K562 (cell line): ENCODE data around the gene SLC43A1.

Experiments used
- ARHGAP35 ChIP-seq: fragments of 450-650 bp; IDR thresholded peaks from 2 replicates; pipeline ENCODE4 v1.6.1; 2018; ENCODE audit not compliant: partially characterized antibody
- BRCA1 ChIP-seq, 2 experiments: fragments of 450-650 bp in 1 of 2; sonication (generic) in 1 of 2; formaldehyde crosslinking in 1 of 2; IDR thresholded peaks; 2 replicates each; pipeline versions ENCODE4 v1.5.0 to v1.6.1; 2017 to 2020; ENCODE audit warnings: mild to moderate bottlenecking in 1 of 2, missing genetic modification reagents in 1 of 2
- CTCF ChIP-seq, 3 experiments: IDR thresholded peaks in 2 of 3; conservative IDR thresholded peaks in 1 of 3; 2 replicates each; pipeline ENCODE4 v1.5.1; 2011 to 2012; ENCODE audit warnings: low read length in 3 of 3, mild to moderate bottlenecking in 3 of 3, control low read depth in 2 of 3, improper control_type of control experiment in 1 of 3, inconsistent platforms in 1 of 3, low read depth in 1 of 3, mixed read lengths in 1 of 3, moderate library complexity in 1 of 3; ENCODE audit not compliant: insufficient read depth in 2 of 3
- FOS ChIP-seq: IDR thresholded peaks from 3 replicates; pipeline ENCODE4 v1.6.1; 2011; ENCODE audit not compliant: insufficient read length; ENCODE audit errors: extremely low read depth
- FOXP1 ChIP-seq: sonication (generic); formaldehyde crosslinking; IDR thresholded peaks from 2 replicates; pipeline ENCODE4 v1.8.0; 2022; ENCODE audit warnings: mild to moderate bottlenecking, missing genetic modification reagents
- HDGF ChIP-seq: fragments of 450-650 bp; IDR thresholded peaks from 2 replicates; pipeline ENCODE4 v1.6.1; 2016
- MYBL2 ChIP-seq, 2 experiments: fragments of 450-650 bp in 1 of 2; sonication (generic) in 1 of 2; formaldehyde crosslinking in 1 of 2; IDR thresholded peaks; 2 replicates each; pipeline versions ENCODE4 v1.6.1 to v1.8.1; 2017 to 2022; ENCODE audit warnings: borderline replicate concordance in 1 of 2, inconsistent platforms in 1 of 2, low read depth in 1 of 2, mild to moderate bottlenecking in 1 of 2, missing genetic modification reagents in 1 of 2, moderate library complexity in 1 of 2
- POLR2AphosphoS2 ChIP-seq: IDR thresholded peaks from 2 replicates; pipeline ENCODE4 v1.6.1; 2012; ENCODE audit warnings: low read length, improper control_type of control experiment
- POLR2AphosphoS5 ChIP-seq: IDR thresholded peaks from 2 replicates; pipeline ENCODE4 v1.6.1; 2011; ENCODE audit warnings: mild to moderate bottlenecking, low read depth, low read length, moderate library complexity; ENCODE audit not compliant: control insufficient read depth, insufficient read depth
- SMARCB1 ChIP-seq: IDR thresholded peaks from 2 replicates; pipeline ENCODE4 v1.6.1; 2011; ENCODE audit warnings: improper control_type of control experiment, low read depth; ENCODE audit not compliant: insufficient read length
- USF2 ChIP-seq: sonication (generic); formaldehyde crosslinking; IDR thresholded peaks from 2 replicates; pipeline ENCODE4 v1.5.0; 2020; ENCODE audit warnings: missing genetic modification reagents
- YY1 ChIP-seq, 3 experiments: IDR thresholded peaks; 2 replicates each; pipeline ENCODE4 v1.6.1; 2011; ENCODE audit warnings: low read length in 2 of 3, mild to moderate bottlenecking in 2 of 3, moderate library complexity in 2 of 3, borderline replicate concordance in 1 of 3, control low read depth in 1 of 3, low read depth in 1 of 3; ENCODE audit not compliant: insufficient read depth in 3 of 3, insufficient replicate concordance in 2 of 3, control insufficient read depth in 1 of 3, insufficient read length in 1 of 3; ENCODE audit errors: extremely low read depth in 1 of 3
- ZNF512 ChIP-seq: IDR thresholded peaks from 2 replicates; pipeline ENCODE4 v1.6.1; 2016; ENCODE audit warnings: missing genetic modification characterization, missing compliant biosample characterization

- no peak for TF ChIP-seq USF2 (CRISPR knock-in tag)
- TF ChIP-seq ZNF512, result no peak
- no peak for TF ChIP-seq FOXP1 (CRISPR knock-in tag)
- TF ChIP-seq MYBL2 (IDR thresholded peaks at IDR 0.05; ENCODE audit: low read depth), result no peak
- TF ChIP-seq MYBL2 (CRISPR knock-in tag; IDR thresholded peaks at IDR 0.05; ENCODE audit: borderline replicate concordance), result no peak
- no peak for TF ChIP-seq POLR2AphosphoS5
- no peak for TF ChIP-seq HDGF
- no peak for TF ChIP-seq FOS
- no peak for TF ChIP-seq POLR2AphosphoS2
- TF ChIP-seq YY1 (IDR thresholded peaks at IDR 0.05; ENCODE audit: borderline replicate concordance in 1 of 3, control insufficient read depth in 1 of 3, extremely low read depth in 1 of 3, insufficient read depth in 3 of 3, insufficient read length in 1 of 3, insufficient replicate concordance in 2 of 3, low read depth in 1 of 3, low read length in 2 of 3), result no peak
- TF ChIP-seq SMARCB1, result no peak
- TF ChIP-seq ARHGAP35, result no peak
- TF ChIP-seq BRCA1 (IDR thresholded peaks at IDR 0.05), result no peak
- TF ChIP-seq BRCA1 (CRISPR knock-in tag; IDR thresholded peaks at IDR 0.05), result no peak
- no peak for TF ChIP-seq CTCF (IDR thresholded peaks at IDR 0.05 in 2 of 3, conservative IDR thresholded peaks at IDR 0.05 in 1 of 3; ENCODE audit: insufficient read depth in 2 of 3, low read depth in 1 of 3, low read length in 3 of 3)
These were observed 80.6 kb downstream of the SLC43A1 start for GRCh38 chr11:57434640-57435546.
